Lower leg skin (tissue), 3 donors: ENCODE data around the gene CDHR3.

Source experiments
- CTCF ChIP-seq, 3 donors: fragments of 450-650 bp; IDR thresholded peaks; one replicate each; pipeline ENCODE4 v1.5.1; 2016; ENCODE audit warnings: antibody characterized with exemption in 3 of 3, mild to moderate bottlenecking in 3 of 3, moderate library complexity in 2 of 3
- POLR2A ChIP-seq, 2 donors: fragments of 450-650 bp; IDR thresholded peaks; one replicate each; pipeline ENCODE4 v1.6.1; 2016 to 2017; ENCODE audit warnings: antibody characterized with exemption in 2 of 2, mild to moderate bottlenecking in 1 of 2, moderate library complexity in 1 of 2

DNA sequence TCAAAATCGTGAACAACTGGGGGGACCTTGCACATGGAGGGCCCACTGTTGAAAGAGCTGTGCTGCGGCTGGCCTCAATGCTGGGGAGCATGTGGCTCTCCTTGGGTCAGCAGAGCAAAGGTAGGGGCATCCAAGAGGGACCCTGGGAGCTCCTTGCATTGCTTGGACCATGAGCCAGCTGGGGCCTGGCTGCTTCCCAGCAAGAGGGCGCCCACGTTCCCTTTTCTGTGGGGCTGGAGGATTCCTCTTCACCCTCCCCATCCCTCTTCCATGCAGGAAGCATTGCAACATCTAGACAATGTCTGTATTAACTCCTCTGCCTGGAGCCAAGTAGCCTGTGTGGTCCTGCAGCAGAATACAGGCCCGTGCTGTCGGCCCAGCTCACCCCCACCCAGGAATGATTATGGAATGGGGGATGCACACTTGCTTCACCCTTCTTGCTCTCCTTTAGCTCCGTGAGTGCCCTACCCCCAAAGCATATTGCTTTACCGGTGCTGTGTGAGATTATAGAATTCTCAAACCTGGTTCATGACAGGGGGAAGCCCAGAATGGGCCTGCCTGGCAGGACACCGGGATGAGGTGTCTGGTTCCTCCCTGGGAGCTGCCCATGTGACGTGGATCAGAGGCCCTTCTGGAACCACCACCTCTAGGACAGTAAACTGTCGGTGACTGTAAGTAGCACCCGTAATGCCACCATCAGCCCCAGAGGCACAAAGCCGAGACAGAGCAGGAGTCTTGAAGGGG, 87.1 kb downstream of the CDHR3 start:
- TF ChIP-seq CTCF (IDR thresholded peaks at IDR 0.05) (no peak), POLR2A (IDR thresholded peaks at IDR 0.05) (no peak)
